HepG2 (cell line): ENCODE measurements around the gene SCFD1.

Experiments used
- EED ChIP-seq: sonication (generic); formaldehyde crosslinking; IDR thresholded peaks from 2 replicates; pipeline ENCODE4 v1.5.0; 2020; ENCODE audit warnings: mild to moderate bottlenecking, missing genetic modification reagents
- EZH2 ChIP-seq: conservative IDR thresholded peaks from 2 replicates; pipeline ENCODE4 v1.6.1; 2012; ENCODE audit warnings: mild to moderate bottlenecking, low read depth, low read length, moderate library complexity
- GABPA ChIP-seq, 2 experiments: IDR thresholded peaks; 2 replicates each; pipeline ENCODE4 v1.6.1; 2011 to 2016; ENCODE audit warnings: low read depth in 2 of 2, low read length in 1 of 2, missing biosample characterization in 1 of 2, missing genetic modification characterization in 1 of 2
- POLR2A ChIP-seq, 2 experiments: IDR thresholded peaks; 2 replicates each; pipeline ENCODE4 v1.6.1; 2011; ENCODE audit warnings: low read depth in 2 of 2, low read length in 2 of 2, mild to moderate bottlenecking in 1 of 2, moderate library complexity in 1 of 2; ENCODE audit not compliant: insufficient read depth in 1 of 2
- SUZ12 ChIP-seq: fragments of 150-350 bp; IDR thresholded peaks from 2 replicates; pipeline ENCODE4 v1.6.1; 2014; ENCODE audit warnings: low read depth, low read length
- ZNF274 ChIP-seq: sonication (generic); formaldehyde crosslinking; IDR thresholded peaks from 2 replicates; pipeline ENCODE4 v1.5.1; 2020; ENCODE audit warnings: mild to moderate bottlenecking, missing genetic modification reagents
- ZNF335 ChIP-seq: sonication (generic); formaldehyde crosslinking; IDR thresholded peaks from 2 replicates; pipeline ENCODE4 v1.4.0; 2020; ENCODE audit warnings: missing genetic modification reagents
- ZNF83 ChIP-seq: sonication (generic); formaldehyde crosslinking; IDR thresholded peaks from 2 replicates; pipeline ENCODE4 v1.4.0; 2020; ENCODE audit warnings: missing genetic modification reagents, mild to moderate bottlenecking, borderline replicate concordance

DNA sequence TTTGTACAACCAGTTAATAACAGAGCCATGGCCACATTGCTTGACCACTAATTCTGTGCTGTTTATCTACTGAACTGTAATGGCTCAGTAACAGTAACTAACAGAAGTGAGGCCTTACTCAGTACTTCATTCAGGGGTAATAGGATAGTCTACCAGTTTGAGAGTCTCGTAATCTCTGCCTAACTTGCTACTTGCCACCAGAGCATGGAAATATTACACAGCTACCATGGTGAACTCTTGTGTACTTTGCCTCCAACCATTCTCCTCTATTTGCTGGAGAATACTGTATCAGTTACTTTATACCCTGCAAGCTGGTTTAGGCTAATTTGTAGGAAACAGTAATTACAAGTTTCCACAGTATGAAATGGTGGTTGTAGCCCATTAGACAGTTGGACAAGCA lies 10.6 kb downstream of the SCFD1 start:
- TF ChIP-seq SUZ12 (no peak), EED (no peak), POLR2A (IDR thresholded peaks at IDR 0.05; ENCODE audit: insufficient read depth in 1 of 2, low read depth in 2 of 2, low read length in 2 of 2) (no peak), ZNF83 (no peak), ZNF335 (CRISPR knock-in tag) (no peak), EZH2 (no peak), ZNF274 (no peak), GABPA (IDR thresholded peaks at IDR 0.05; ENCODE audit: low read depth, low read length) (no peak), GABPA (CRISPR knock-in tag; IDR thresholded peaks at IDR 0.05; ENCODE audit: low read depth) (no peak)
